Mononuclear cell (primary cell): Measurements from ENCODE around the gene SULT1A2. TPM values are rescaled to one million over a fixed set of nuclear protein-coding genes. Genes with fewer than 3 reads are reported as not detected.

Experiments used
- total RNA-seq: library from RNA; depleted of rRNA; stranded (reverse); fragments of >200 nt; gene quantifications from one replicate; pipeline ENCODE4 v1.2.3, GENCODE V29; 2012

SULT1A2 gene
- total RNA-seq, 1 donor = 1.6 TPM

Other genes with a start within 250 kb of the SULT1A2 start
- gene NPIPB6, start 233.5 kb downstream of the SULT1A2 start, total RNA-seq = not detected
- gene EIF3CL, start 193.2 kb downstream of the SULT1A2 start, total RNA-seq = 57.1 TPM
- gene NPIPB7, start 124.7 kb downstream of the SULT1A2 start, total RNA-seq = not detected
- gene CLN3, start 105.0 kb downstream of the SULT1A2 start, total RNA-seq = 17.2 TPM
- 3.6 TPM for gene APOBR, start 102.4 kb downstream of the SULT1A2 start, total RNA-seq
- not detected for gene IL27, start 90.2 kb downstream of the SULT1A2 start, total RNA-seq
- gene NUPR1, start 58.1 kb downstream of the SULT1A2 start, total RNA-seq = under 0.01 TPM
- 18.4 TPM for gene SGF29, start 43.1 kb downstream of the SULT1A2 start, total RNA-seq
- gene SULT1A1, start 13.0 kb upstream of the SULT1A2 start, total RNA-seq = 53.4 TPM
- gene NPIPB8, start 41.0 kb upstream of the SULT1A2 start, total RNA-seq = 0.10 TPM
- 50.6 TPM for gene EIF3C, start 114.4 kb upstream of the SULT1A2 start, total RNA-seq
- gene NPIPB9, start 154.7 kb upstream of the SULT1A2 start, total RNA-seq = 15.5 TPM
- gene ATXN2L, start 225.9 kb upstream of the SULT1A2 start, total RNA-seq = 85.7 TPM
- 62.5 TPM for gene TUFM, start 249.3 kb upstream of the SULT1A2 start, total RNA-seq